HFFc6 (cell line): ENCODE measurements around the gene PDE4D. TPM values are rescaled to one million over a fixed set of nuclear protein-coding genes. Genes with fewer than 3 reads are reported as not detected.

Experiments used
- DNase-seq: peaks from one replicate; pipeline ENCODE4 v3.0.0-alpha.2; 2018
- H3K27ac Mint-ChIP-seq: 2 replicates; pipeline ENCODE4 v1.8.0; 2020; ENCODE audit warnings: mild to moderate bottlenecking, mixed read lengths
- H3K27me3 Mint-ChIP-seq: 2 replicates; pipeline ENCODE4 v1.8.0; 2021; ENCODE audit warnings: mild to moderate bottlenecking, moderate library complexity, mixed read lengths; ENCODE audit not compliant: insufficient read depth
- H3K36me3 Mint-ChIP-seq: 2 replicates; pipeline ENCODE4 v1.8.0; 2021; ENCODE audit warnings: low read depth, mixed read lengths
- H3K4me1 Mint-ChIP-seq: 2 replicates; pipeline ENCODE4 v1.8.0; 2020; ENCODE audit warnings: low read depth, mixed read lengths
- H3K4me3 Mint-ChIP-seq: 2 replicates; pipeline ENCODE4 v1.8.0; 2020; ENCODE audit warnings: mild to moderate bottlenecking, moderate library complexity, mixed read lengths
- H3K9me3 Mint-ChIP-seq: 2 replicates; pipeline ENCODE4 v1.8.0; 2020; ENCODE audit warnings: mild to moderate bottlenecking, mixed read lengths
- total RNA-seq, 6 experiments: library from RNA; stranded (reverse); fragmentation: NEBNext Ultra II Directional; extraction: Animal tissue kit (Norgen Biotek cat#: 25700); gene quantifications; 2 replicates in 1 of 6; 3 replicates in 5 of 6; pipeline ENCODE4 v1.2.3, GENCODE V29; 2021
- TF ChIP-seq, protein P1 (sequence below): fragments of 200-600 bp; sonication (generic); IDR thresholded peaks from 2 replicates; pipeline ENCODE4 v1.5.0; 2021; ENCODE audit warnings: antibody characterized with exemption, mild to moderate bottlenecking

Gene PDE4D
- total RNA-seq, 6 experiments from 2014 or later: 1.8 to 7.3 (median 6.2) TPM

DNA sequence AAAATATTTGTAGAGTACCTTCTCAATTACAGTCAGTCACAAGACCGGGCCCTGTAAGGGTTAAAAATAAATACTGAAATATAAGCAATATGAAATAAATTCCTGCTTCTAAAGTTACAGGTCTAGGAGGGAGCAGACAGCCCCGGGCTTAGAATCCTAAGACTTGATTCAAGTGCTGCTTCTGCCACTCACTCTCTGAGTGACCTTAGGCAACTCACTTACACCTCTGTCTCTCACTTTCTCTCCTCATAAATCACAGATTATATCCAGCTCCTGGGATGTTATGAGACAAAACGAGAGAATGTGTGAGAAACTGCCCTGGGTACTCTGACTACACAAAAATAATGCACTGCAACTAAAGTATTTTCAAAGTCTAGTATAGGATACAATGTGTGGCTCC, 101.9 kb downstream of the PDE4D start:
- peaks cover 2% of the 10 kb centered on the region; the same call in 1 of the 2 replicates for H3K27me3 Mint-ChIP-seq
- DNase-seq: no peak
- H3K4me1 Mint-ChIP-seq: peaks cover 45% of the 10 kb centered on the region
- TF ChIP-seq, protein P1, sequence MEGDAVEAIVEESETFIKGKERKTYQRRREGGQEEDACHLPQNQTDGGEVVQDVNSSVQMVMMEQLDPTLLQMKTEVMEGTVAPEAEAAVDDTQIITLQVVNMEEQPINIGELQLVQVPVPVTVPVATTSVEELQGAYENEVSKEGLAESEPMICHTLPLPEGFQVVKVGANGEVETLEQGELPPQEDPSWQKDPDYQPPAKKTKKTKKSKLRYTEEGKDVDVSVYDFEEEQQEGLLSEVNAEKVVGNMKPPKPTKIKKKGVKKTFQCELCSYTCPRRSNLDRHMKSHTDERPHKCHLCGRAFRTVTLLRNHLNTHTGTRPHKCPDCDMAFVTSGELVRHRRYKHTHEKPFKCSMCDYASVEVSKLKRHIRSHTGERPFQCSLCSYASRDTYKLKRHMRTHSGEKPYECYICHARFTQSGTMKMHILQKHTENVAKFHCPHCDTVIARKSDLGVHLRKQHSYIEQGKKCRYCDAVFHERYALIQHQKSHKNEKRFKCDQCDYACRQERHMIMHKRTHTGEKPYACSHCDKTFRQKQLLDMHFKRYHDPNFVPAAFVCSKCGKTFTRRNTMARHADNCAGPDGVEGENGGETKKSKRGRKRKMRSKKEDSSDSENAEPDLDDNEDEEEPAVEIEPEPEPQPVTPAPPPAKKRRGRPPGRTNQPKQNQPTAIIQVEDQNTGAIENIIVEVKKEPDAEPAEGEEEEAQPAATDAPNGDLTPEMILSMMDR: no peak
- H3K4me3 Mint-ChIP-seq: no peak overlapping the region
- H3K9me3 Mint-ChIP-seq: no peaks in the 10 kb centered on the region
- no peak overlapping the region for H3K27ac Mint-ChIP-seq
- no peaks in the 10 kb centered on the region for H3K36me3 Mint-ChIP-seq

- Mint-ChIP-seq H3K27me3 (peaks cover 2% of the 10 kb centered on the region; the same call in 1 of the 2 replicates), H3K9me3 (no peaks in the 10 kb centered on the region), H3K4me3 (peak overlapping the region; percentile 10; the same call in 1 of the 2 replicates), H3K36me3 (no peaks in the 10 kb centered on the region), H3K27ac (peak overlapping the region; percentile 8; the same call in 1 of the 2 replicates), H3K4me1 (peaks cover 52% of the 10 kb centered on the region)
- TF ChIP-seq, protein P1: no peak
- DNase-seq: no peak
These were observed 102.6 kb downstream of the PDE4D start for GRCh38 chr5:59790776-59791475.

- Mint-ChIP-seq H3K4me3 (peak overlapping the region; percentile 10; the same call in 1 of the 2 replicates), H3K36me3 (no peaks in the 10 kb centered on the region), H3K27ac (peak overlapping the region; percentile 8; the same call in 1 of the 2 replicates), H3K4me1 (peaks cover 58% of the 10 kb centered on the region), H3K27me3 (peaks cover 2% of the 10 kb centered on the region; the same call in 1 of the 2 replicates), H3K9me3 (no peaks in the 10 kb centered on the region)
- no peak for DNase-seq
- TF ChIP-seq, protein P1: no peak
These were observed 103.2 kb downstream of the PDE4D start for GRCh38 chr5:59790376-59790775.

DNA sequence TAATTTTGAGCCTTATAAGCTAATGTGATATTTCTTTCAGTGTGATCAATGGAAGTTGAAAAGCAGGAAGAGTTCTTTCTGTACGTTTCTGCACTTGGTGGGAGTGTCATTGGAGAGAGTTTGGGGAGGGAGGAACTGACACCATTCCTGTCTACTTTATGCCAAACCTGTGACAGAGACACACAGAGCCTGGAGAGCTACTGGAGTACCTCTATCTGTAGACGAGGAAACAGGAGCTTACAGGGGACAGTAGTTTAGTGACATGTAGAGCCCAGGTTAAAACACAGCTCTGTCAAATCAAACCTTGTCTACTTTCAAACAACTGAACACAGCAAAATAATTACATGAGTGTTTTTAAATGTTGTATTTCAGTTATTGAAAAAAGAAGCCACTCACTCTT, 103.6 kb downstream of the PDE4D start:
- no peak for DNase-seq
- H3K27me3 Mint-ChIP-seq: peaks cover 2% of the 10 kb centered on the region; the same call in 1 of the 2 replicates
- H3K27ac Mint-ChIP-seq: no peak overlapping the region
- TF ChIP-seq, protein P1: no peak
- H3K9me3 Mint-ChIP-seq: no peaks in the 10 kb centered on the region
- H3K36me3 Mint-ChIP-seq: no peaks in the 10 kb centered on the region
- peaks cover 60% of the 10 kb centered on the region for H3K4me1 Mint-ChIP-seq
- no peak overlapping the region for H3K4me3 Mint-ChIP-seq

GRCh38 chr5:59789197-59789596, 104.3 kb downstream of the PDE4D start:
- no peak overlapping the region for H3K4me3 Mint-ChIP-seq
- H3K4me1 Mint-ChIP-seq: peaks cover 56% of the 10 kb centered on the region
- DNase-seq: no peak
- TF ChIP-seq, protein P1: no peak
- no peaks in the 10 kb centered on the region for H3K9me3 Mint-ChIP-seq
- H3K36me3 Mint-ChIP-seq: no peaks in the 10 kb centered on the region
- no peak overlapping the region for H3K27ac Mint-ChIP-seq
- H3K27me3 Mint-ChIP-seq: peaks cover 2% of the 10 kb centered on the region; the same call in 1 of the 2 replicates
